ENCODE results near the gene CASS4.

GRCh38 chr20:56373942-56374341 lies 38.1 kb upstream of the CASS4 start:
- no peak for TF ChIP-seq CTCF (conservative IDR thresholded peaks at IDR 0.05; ENCODE audit: low read length)
- TF ChIP-seq EZH2phosphoT487 (IDR thresholded peaks at IDR 0.05; ENCODE audit: borderline replicate concordance), result no peak
